Activated CD8-positive, alpha-beta memory T cell treated with anti-CD3 and anti-CD28 coated beads, Interleukin-2, amount 50 U/mL, for 1 hour (primary cell): ENCODE results near the gene MYOF.
"Not testable (repeated sequence)": the region's sequence is repeated elsewhere in the genome, so short reads cannot be mapped to it uniquely, and the experiment has no call there.

Experiments used
- DNase-seq: peaks from one replicate; pipeline ENCODE4 v3.0.0-alpha.2; 2020; ENCODE audit errors: extremely low read depth

MYOF gene

GRCh38 chr10:93299606-93300287, 182.4 kb downstream of the MYOF start:
- no peak for DNase-seq

GRCh38 chr10:93299195-93299594, 182.9 kb downstream of the MYOF start:
- DNase-seq = no peak

DNA sequence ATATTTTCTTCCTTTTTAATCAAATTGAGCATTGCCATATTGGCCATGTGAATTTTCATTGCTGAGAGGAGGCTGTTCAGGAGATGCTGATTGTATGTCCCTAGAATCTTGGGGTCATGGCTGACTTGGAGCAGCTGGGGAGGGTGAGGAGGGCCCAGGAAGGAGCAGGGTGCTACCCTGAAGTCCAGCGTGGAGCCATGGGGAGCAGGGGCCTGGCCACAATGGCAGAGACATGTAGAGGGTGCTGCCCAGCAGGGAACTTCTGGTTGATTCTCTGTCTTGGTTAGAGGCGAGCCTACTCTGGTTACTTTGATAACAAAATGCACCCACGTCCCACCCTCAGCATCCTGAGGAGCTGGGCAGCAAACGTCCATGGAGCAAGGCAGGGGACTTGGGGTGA, 186.0 kb downstream of the MYOF start:
- DNase-seq = no peak

GRCh38 chr10:93293999-93294398, 188.1 kb downstream of the MYOF start:
- no peak for DNase-seq

DNA sequence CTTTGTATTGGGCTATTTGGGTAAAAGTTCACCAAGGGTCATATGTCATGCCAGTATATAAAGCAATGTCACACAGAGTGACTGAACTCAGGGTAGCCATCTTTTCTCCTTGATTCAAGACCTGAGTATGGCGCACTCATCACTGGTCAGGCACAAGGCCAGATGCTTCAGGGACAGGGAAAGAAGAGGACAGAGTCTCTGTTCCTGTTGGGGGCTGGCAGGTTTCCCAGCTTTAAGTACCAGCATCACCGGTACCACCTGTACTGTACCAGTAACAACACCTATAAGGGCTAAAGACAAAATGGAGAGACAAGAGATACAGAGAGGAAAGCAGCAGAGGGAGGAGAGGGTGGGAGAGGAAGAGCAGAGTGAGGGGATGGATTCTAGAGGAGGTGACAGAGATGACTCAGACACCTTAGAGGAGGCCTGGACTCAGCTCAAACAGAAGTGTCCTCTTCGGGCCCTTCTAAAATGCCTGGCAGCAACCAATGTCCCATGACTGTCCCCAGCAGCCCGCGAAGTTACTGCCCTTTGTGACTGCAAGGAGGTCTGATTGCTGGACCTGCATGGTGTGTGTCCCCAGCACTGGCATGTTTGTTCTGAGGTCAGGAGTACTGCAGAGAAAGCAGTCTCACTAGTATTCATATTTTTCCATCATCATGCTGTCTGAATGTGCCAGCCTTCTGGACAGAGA, 191.3 kb downstream of the MYOF start:
- no peak for DNase-seq

DNA sequence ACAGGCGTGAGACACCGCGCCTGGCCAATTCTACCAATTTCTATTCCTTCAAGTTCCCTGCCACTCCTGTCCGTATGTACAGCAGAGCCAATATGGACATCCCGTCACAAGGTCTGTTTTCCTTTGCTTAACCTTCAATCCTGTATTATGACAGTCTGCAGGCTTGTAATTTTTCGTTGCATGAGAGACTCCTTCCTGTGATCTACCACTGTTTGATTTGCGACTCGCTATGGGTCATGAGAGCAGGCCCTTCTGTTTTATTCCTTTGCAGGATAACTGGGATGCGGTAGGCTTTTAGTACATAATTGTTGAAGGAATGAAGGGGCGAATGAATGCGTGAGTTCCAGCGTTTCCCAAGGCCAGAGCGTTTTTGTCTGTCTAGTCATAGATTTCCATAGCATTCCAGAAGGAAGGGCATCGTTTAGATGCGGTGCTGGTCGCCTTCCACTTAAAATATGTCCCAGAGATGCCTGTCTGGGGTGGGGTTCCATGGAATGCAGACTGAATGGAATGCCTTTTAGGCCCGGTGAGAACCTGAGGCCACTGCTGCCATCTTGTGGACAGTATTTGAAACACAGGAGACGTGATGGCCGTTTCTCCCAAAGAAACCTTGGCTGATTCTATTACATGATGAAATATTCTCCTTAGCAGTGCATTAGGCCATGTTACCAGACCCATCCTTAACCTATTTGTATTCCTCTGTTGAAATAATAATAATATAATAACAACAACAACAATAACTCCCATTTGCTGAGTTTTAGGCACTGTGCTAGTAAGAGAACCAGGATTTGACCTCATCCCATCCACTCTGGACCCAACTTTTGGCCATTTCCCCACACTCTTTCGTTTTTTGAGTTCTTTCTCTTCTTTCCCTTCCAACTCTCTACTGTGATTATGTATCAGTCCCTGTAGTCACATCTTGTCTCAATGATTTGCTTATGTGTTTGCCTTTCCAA, 193.2 kb downstream of the MYOF start:
- DNase-seq = no peak

GRCh38 chr10:93287775-93288174, 194.4 kb downstream of the MYOF start:
- DNase-seq = no peak

DNA sequence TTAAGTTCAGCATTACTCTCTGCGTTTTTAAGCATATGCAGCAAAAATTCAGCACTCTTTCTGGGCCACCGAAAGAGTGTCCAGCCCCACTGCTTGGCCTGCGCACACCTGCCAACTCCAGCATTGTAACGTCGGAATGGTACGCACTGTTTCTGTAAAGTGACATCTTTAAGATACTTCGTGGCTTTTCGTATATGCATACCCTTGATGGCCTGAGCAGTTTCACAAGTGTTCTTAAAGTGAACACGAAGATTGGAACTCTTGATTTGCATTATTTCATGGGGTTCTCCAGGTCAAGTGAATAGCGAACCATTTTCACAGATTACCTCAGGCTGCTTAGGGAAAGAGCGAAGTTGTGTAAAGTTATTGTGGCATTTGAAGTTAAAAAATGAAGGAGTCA, 197.9 kb downstream of the MYOF start:
- not testable (repeated sequence) for DNase-seq

GRCh38 chr10:93281367-93281720, 200.8 kb downstream of the MYOF start:
- DNase-seq = no peak

DNA sequence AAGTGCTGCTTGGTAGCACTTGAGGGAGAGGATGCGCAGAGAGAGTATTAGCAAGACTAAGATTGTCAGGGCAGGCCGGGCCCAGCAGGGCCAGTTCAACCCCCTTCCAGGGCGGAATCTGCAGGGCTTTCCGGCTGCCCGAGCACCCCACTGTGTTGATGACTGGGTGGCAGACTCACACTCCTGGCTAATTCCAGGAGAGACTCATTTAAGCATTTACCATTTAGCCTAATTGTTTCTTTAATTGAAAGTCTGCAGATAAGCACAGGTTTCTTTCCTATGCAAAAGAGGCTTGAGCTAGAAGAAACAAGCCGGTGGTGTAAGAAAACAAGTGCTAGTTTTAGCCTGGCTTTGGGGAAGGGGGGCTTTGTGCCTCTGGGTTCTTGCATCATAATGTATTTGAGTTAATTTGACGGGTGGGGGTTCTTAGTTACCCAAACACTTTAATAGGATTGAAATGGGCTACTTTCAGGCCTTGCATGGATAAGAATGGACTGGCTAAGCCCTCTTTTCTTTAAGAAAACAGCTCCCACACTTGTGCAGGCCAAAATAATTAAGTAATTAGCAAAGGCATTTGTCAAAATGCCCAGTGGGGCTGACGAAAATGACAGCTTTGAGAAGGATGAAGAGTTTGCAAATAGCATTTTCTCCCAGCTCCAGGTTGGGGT, 201.3 kb downstream of the MYOF start:
- no peak for DNase-seq

GRCh38 chr10:93280121-93280698, 201.9 kb downstream of the MYOF start:
- DNase-seq = no peak

DNA sequence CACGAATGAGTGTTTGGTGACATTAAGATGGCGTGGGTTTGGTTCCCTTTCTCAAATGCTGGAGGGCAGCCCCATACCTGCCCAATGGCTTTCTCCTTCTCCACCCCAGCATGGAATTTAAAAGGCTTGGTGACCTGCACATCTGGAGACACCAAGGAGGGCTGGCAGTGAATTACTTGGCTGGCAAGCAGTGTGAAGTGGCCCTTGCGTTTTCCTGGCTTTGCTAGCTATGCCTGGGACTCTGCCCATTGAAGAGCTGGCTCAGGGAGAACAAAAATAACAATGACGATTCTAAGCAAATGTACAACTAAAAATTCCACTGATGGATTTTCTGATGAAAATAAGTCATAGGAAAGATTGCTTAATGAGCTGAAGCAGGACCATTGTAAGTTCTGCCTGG, 204.8 kb downstream of the MYOF start:
- DNase-seq = no peak

DNA sequence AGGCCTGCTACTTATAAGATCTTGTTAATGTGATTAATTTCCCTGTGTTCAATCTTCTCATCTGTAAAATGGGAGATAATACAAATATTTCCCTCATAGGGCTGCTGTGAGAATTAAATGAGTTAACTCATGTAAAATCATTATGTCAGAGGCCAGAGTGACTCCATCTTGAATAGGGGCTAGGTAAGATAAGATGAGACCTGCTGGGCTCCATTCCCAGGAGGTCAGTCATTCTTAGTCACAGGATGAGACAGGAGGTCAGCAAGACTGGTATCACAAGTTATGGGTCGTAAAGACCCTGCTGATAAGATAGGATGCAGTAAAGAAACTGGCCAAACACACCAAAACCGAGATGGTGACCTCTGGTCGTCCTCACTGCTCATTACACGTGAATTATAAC, 207.7 kb downstream of the MYOF start:
- DNase-seq = no peak

GRCh38 chr10:93272884-93273675, 209.1 kb downstream of the MYOF start:
- DNase-seq = no peak

GRCh38 chr10:93271347-93271746, 210.8 kb downstream of the MYOF start:
- DNase-seq = no peak

DNA sequence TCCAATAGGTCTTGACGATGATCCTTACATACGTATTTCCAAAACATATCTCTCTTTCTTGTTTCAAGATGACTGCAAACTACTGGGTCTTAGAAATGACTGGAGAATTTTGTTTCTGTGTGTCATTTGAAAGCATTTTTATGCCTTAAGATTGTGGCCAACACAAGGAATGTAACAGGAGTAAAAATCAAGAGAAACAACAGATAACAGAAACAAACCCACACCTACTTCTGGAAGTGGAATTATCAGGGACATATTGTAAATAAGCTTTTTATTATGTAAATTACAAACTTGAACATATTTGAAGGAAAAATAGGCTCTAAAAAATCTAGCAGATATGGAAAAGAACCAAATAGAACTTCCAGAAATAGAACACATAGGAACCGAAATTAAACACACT, 212.9 kb downstream of the MYOF start:
- no peak for DNase-seq

DNA sequence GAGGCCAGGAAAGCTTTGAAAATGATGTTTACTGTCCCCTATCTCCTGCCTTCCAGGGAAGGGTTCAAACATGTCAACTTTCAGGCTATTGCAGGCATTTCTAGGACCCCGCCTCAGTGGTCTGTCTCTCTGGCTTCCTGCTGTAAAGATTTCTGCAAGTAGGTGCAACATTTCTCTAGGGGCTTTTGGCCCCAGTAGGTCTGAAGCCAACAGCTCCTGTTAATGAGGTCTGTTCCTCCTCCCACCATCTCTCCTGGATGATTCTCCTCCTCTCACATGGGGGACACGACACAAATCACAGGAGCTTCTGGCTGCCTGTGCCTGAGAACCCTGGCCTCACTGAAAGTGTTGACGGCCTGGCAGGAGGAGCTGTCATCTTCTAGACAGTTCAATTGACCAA, 214.1 kb downstream of the MYOF start:
- no peak for DNase-seq

DNA sequence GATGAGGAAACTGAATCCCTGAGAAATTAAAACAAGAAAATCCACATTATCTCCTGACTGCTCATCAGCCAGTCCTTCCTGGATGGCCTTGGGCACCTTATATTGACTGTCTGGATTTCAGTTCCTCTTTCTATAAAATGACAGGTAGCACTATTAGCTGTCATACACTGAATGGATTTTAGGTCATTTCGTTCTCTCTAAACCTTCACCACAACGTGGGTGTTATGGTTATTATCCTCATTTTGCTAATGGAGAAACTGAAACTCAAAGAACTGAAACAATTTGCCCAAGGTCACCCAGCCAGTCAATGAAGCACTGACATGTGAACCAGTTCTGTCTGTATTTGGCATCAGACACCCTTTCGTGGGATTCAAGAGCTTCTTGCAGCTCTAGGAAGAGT, 214.6 kb downstream of the MYOF start:
- no peak for DNase-seq

DNA sequence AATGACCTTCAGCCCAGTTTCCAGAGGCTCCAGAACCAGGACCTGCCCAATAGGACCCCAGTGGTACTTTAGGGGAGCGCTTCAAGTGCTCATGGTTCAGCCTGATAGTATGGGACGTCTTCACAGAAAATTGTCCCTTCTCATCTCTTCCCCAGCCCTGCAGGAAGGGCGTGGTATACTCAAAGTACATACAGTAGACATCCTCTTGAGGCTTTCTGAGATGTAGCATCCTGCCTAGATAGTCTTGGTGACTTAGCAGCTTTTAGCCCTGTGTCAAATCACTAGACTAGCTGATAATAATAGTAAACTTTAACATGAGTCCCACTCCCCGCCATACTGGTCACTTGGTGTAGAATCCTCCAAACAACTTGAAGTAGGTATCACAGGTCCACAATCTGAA, 215.3 kb downstream of the MYOF start:
- no peak for DNase-seq

DNA sequence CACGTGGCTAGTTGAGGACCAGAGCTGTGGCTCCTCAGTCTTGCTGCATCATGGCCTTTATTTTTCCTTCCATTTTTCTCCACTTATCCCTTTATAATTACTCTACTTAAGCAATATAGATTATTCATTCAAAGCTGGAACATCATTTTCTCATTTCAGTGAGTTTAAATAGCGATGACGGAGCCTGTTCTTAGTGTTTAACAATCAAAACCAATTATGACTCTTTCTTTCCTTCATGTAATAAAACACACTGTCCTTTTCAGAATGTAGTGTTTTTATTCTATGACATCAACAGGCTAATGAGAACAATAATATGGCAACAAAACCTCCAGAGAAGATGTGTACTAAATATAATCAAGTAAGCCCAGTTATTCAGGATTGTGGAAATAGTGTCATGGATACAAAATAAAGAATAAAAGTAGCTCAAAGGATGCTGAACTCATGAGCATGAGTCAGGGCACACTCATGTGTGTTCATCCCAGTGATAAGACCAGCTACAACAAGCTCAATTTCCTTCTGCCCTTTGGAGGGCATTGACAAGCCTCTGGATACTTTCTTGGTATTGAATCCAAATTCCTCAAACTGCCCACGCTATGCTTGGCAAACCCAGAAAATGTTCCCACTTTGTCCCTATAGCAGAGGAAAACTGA, 220.0 kb downstream of the MYOF start:
- no peak for DNase-seq
